Stimulated activated naive CD4-positive, alpha-beta T cell treated with Interleukin-2 at 50 U/mL for 16 hours (primary cell): ENCODE data around the gene PCK1.

Experiments used
- DNase-seq: peaks from one replicate; lab custom pipeline; 2025; lab: John Stamatoyannopoulos, UW

The PCK1 gene

GRCh38 chr20:57536771-57537724 lies 23.9 kb upstream of the PCK1 start:
- no peak for DNase-seq

DNA sequence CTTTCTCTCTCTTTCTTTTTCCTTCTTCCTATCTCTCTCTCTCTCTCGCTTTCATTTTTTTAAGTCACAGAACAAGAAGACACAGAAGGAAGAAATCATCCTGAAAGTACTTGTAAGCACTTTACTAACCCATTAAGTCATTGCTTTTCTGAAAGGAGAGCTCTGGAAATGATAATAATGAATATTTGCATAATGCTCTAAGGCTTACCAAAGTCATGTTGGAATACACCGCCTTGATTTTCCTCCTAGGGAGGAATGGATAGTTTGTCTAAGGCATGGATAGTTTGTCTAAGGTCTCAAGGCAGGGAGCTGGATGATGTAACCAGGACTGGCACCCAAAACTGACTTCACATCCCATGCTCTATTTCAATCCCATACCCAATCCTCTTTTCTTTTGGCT lies 23.1 kb upstream of the PCK1 start:
- DNase-seq, result no peak

- DNase-seq, result no peak
Measured at GRCh38 chr20:57539889-57540288, 21.0 kb upstream of the PCK1 start.

GRCh38 chr20:57540890-57541580 lies 19.9 kb upstream of the PCK1 start:
- DNase-seq, result no peak

DNA sequence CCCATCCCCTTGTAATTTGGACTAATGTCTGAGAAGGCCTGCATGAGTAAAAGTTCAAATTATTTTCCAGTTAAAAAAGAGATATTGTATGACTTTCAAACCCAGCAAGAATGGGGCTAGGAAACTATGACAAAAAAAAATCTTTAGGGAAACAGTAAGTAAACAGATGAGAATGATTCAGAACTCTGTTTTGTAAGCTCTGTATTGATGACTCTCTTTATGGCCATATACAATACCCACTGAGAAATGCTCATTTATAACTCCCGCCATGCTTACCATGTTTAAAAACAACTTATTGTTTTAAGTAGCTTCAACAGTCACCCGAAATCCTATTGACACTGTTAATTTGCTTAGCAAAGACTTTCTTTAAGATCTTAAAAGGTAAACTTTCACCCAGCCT lies 17.2 kb upstream of the PCK1 start:
- no peak for DNase-seq

- DNase-seq, result no peak
Measured at GRCh38 chr20:57544838-57545564, 15.9 kb upstream of the PCK1 start.

DNA sequence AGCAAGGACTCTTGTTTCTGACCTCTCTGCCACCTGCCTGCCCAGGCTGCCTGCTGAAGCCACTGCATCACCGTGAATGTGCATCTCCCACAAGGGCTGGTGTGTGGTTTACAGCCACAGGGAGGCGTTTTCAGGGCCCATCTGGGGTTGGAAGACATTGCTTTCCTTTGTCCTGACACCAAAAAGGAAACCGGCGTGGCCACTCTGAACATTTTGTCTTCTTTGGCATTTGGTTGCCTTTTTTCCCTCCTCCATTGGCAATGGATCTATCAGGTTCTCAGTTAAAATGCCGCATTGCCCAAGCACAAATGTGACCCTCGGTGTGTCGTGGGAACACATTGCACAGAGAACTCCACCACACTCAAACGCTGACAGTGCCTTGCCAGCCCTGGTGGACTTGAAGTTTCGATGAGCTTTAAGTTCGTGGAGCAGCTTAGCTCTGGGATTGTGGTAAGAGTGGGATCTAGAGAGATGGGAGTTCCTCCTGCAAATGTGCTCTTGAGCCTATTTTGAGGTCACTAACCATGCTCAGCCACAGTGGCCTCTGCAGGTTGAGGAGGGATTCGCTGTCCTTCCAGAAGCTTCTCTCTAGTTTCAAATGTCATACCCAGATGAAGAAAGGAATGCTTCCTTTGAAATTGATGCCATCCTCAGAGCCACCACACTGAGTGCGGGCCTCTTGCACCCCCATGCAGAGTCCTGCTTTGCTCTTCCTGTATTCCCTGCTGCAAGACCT lies 14.8 kb upstream of the PCK1 start:
- no peak for DNase-seq

DNA sequence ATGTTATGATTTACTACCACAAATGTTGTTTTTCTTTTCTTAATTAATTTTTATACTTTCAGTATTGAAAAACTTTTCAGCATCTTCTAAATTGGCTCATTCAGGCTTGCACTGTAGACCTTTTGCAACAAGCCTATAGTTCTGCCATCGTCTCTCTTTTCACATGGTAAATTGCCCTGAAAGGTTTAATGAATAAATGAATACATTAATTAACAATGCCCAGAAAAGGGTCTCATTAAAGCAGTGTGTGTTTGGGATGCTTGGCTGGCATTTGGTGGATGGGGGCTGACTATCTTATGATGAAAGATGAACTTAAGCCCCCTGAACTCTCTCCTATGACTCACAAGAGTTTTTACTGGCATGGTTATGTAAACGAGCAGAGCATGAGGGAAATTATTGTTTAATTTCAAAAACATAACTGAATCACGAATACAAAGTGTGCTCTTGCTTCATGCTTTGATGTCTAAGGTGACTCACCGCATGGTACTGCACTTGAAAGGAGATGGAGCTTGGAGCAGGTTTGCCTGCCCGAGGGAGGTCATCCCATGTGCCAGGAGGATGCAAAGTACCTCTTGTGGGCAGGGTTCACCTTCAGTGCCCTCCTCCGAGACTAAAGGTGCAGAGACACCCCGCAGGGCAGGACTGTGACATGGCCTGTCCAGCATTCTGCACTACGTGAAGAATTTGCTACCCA lies 13.8 kb upstream of the PCK1 start:
- DNase-seq, result no peak

GRCh38 chr20:57548177-57549058 lies 12.5 kb upstream of the PCK1 start:
- no peak for DNase-seq

DNA sequence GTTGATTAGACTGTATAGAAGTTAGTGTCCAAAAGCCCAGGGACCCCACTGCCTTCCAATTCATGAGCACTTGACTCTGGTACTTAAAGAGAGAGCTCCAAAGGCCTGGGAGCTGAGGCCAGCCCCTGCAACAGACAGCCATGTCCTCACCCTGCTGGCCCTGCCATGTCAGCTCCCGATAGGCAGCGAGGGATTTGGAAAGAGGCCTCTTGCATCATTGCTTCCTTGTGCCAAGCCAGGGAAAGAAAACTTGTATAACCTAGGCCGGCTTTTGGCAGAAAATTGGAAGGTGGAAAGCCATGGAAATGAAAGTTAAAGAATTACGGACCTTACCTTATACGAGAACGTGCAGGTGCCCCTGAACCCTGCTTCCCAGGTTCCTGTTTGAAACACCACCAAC lies 8.4 kb upstream of the PCK1 start:
- no peak for DNase-seq

- DNase-seq, result no peak
Measured at GRCh38 chr20:57553376-57554018, 7.4 kb upstream of the PCK1 start.

GRCh38 chr20:57555457-57556184 lies 5.3 kb upstream of the PCK1 start:
- DNase-seq, result no peak

DNA sequence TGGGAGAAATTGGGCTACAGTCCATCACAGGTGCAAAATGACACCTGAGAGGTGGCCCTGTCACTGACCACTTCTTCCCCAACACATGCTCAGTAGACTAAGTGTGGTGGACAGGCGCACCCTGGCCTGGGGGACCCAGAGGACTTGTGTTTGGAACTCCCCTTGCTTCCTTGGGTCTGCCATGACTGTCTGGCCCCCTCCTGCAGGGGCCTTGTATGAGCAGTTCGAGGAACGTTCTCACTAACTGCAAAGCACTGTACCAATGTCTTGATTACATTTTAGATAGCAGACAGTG lies 4.0 kb upstream of the PCK1 start:
- DNase-seq, result no peak

DNA sequence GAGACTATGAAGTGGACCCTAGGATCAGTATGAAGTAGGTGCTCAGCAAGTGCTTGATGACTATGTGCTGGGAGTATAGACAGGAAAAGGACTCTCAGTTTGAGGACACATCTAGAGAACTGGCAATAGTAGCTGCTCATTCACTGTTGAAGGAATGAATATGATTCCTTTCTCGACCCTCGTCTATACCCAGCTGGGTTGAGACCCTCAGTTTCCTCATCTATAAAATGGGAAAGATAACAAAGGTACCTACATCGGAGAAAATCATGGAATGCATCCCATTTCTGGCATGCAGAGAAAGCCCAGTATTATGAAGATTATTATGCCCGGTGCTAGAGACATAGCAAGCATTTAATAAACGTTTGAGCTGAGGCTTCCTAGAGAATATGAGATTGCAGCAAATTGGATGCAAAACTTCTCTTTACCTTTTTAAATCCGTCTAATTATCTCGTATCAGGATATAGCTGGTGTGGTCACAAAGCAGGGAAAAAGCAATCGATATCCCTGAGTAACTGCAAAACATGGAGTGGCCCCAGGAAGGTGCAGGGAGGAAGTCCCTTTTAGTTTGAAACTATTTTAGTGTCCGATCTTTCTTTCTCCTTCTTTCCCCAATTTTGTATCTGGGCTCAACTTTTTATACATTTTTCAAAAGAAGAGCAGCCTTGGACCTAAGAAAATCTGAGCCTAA lies 2.8 kb upstream of the PCK1 start:
- no peak for DNase-seq

DNA sequence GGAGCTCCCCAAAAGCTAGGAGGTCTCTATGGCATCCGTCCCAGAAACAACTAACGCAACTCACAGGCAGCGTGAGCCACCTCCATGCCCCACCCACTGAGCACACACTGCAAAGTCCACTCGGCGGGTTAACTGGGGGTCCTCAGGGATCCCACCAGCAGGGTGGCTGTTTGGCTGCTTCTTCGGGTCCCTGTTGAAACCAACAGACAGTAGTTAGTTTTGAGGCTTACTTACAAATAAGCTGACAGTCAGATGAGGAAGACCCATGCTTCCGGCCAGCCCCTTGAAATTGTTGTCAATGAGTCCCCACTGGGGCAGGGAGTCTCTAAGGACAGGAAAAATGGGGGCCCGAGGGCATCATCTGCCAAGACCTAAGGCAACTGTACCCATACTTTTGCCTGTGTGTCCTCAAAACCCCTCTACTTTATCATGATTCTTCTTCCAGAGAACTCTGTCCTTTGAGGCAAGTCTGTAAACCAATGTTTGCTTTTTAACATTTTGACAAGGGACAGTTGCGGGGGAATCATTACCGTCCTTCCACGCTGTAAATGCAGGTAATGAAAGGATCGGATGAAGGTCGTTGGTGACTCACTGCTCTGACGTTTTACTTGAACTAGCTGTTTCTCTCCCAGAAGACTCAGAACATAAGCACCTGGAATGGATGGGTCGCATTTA lies 2.2 kb upstream of the PCK1 start:
- no peak for DNase-seq

DNA sequence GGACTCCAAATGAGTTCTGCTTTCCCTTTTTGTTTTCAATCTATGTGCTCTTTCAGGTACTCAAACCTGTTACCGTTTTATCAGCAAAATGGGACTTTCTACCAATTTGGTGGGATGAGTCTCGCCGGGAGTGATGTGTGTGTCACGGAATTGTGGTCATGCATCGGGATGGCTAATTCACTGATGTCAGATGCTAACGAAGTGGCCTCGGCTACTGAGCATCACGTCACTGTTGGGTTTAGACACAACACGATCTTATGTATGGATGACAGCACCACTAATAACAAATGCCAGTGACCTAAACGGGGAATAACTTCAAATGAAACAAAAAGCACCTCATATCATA lies 1.6 kb upstream of the PCK1 start:
- DNase-seq, result no peak

- DNase-seq, result no peak
Measured at GRCh38 chr20:57559658-57560553, 1.0 kb upstream of the PCK1 start.
